ENCODE results near the gene ACSL5. TPM values are rescaled to one million over a fixed set of nuclear protein-coding genes. Genes with fewer than 3 reads are reported as not detected.
"Not testable (repeated sequence)": the region's sequence is repeated elsewhere in the genome, so short reads cannot be mapped to it uniquely, and the experiment has no call there.

ACSL5 gene
- total RNA-seq, 1 donor from 2014 or later = 1.5 TPM

- H3K36me3 ChIP-seq (ENCODE audit: control insufficient read depth, insufficient read depth, low read length) = no peaks in the 10 kb centered on the region
- H3K27me3 ChIP-seq (ENCODE audit: control insufficient read depth, insufficient read depth, low read length) = no peaks in the 10 kb centered on the region
- DNase-seq (ENCODE audit: low read depth) = no peak
- H3K4me3 ChIP-seq (ENCODE audit: low read depth, low read length) = no peak overlapping the region
- TF ChIP-seq CTCF (IDR thresholded peaks at IDR 0.05; ENCODE audit: insufficient read depth, low read length, poor library complexity, severe bottlenecking) = no peak
These were observed 1.0 kb downstream of the ACSL5 start for GRCh38 chr10:112374724-112375541.

DNA sequence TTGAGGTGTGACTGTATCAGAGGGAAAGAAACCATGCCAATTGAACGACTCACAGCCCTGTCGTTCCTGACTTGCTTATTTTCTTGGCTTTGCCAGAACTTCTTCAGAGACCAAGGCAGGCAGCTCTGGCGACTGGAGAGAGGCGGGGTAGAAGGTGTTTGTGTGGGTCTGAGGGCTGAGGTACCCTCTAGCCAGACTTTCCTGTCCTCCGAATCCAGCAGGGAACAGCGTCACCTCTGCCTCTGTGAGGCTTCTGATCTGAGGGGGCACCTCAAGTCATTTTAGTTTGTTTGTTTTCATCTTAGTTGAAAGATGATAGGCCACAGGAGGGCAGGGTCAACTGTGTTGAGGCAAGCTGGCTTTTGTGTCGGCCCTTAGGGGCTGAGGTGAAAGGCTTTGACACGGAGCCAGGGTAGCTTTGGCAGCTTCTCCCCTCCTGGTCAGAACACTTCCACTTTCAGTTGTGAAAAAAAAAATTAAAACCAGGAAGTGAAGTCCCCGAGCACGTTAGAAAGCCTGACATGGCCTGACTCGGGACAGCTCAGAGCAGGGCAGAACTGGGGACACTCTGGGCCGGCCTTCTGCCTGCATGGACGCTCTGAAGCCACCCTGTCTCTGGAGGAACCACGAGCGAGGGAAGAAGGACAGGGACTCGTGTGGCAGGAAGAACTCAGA lies 1.9 kb downstream of the ACSL5 start:
- Histone ChIP-seq H3K36me3 (ENCODE audit: control insufficient read depth, insufficient read depth, low read length) (no peaks in the 10 kb centered on the region), H3K27me3 (ENCODE audit: control insufficient read depth, insufficient read depth, low read length) (no peaks in the 10 kb centered on the region), H3K4me3 (ENCODE audit: low read depth, low read length) (no peak overlapping the region)
- DNase-seq (ENCODE audit: low read depth) = no peak
- TF ChIP-seq CTCF (IDR thresholded peaks at IDR 0.05; ENCODE audit: insufficient read depth, low read length, poor library complexity, severe bottlenecking) = no peak

GRCh38 chr10:112376396-112376790 lies 2.5 kb downstream of the ACSL5 start:
- no peak overlapping the region for H3K4me3 ChIP-seq (ENCODE audit: low read depth, low read length)
- H3K36me3 ChIP-seq (ENCODE audit: control insufficient read depth, insufficient read depth, low read length) = no peaks in the 10 kb centered on the region
- TF ChIP-seq CTCF (IDR thresholded peaks at IDR 0.05; ENCODE audit: insufficient read depth, low read length, poor library complexity, severe bottlenecking) = no peak
- H3K27me3 ChIP-seq (ENCODE audit: control insufficient read depth, insufficient read depth, low read length) = no peaks in the 10 kb centered on the region
- DNase-seq (ENCODE audit: low read depth) = no peak

GRCh38 chr10:112377116-112377515 lies 3.2 kb downstream of the ACSL5 start:
- not testable (repeated sequence) for H3K4me3 ChIP-seq (ENCODE audit: low read depth, low read length); H3K27me3 ChIP-seq (ENCODE audit: control insufficient read depth, insufficient read depth, low read length); DNase-seq (ENCODE audit: low read depth); H3K36me3 ChIP-seq (ENCODE audit: control insufficient read depth, insufficient read depth, low read length)

DNA sequence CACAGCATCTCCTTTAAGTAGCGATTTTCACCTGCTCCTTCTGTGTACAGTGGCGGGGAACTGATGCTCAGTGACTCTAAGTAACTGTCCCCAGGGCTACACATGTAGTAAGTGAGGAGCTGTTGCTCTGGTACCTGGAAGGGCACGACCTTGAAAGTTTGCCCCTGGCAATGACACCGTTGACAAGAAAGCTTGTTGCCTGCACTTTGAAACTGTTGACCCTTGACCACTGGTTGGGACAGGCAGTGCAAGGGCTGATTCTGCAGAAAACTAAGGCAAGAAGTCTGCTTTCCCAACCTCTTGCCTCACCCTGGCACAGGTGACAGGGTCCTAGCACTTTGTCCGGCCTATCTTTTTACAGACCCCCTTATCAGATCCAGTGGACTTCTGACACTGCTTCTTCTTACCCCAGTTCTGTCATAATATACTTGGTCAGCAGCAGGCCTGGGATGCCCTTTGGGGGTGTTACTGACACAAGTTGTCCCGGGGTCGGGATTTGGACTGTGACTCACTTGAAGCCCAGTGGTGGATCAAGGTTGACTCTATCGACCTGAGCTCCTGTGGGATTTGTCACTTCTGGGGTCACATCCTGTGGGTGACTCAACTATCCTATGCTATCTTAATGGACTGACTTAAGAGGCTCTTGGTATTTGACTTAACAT lies 5.8 kb downstream of the ACSL5 start:
- no peaks in the 10 kb centered on the region for H3K27me3 ChIP-seq (ENCODE audit: control insufficient read depth, insufficient read depth, low read length)
- no peak for DNase-seq (ENCODE audit: low read depth)
- H3K36me3 ChIP-seq (ENCODE audit: control insufficient read depth, insufficient read depth, low read length) = no peaks in the 10 kb centered on the region
- TF ChIP-seq CTCF (IDR thresholded peaks at IDR 0.05; ENCODE audit: insufficient read depth, low read length, poor library complexity, severe bottlenecking) = no peak
- no peak overlapping the region for H3K4me3 ChIP-seq (ENCODE audit: low read depth, low read length)

- DNase-seq (ENCODE audit: low read depth) = no peak
These were observed 8.8 kb downstream of the ACSL5 start for GRCh38 chr10:112382515-112383235.

More at GRCh38 chr10:112382515-112383235, 8.8 kb downstream of the ACSL5 start:
- TF ChIP-seq CTCF (IDR thresholded peaks at IDR 0.05; ENCODE audit: insufficient read depth, low read length, poor library complexity, severe bottlenecking) = no peak
- H3K4me3 ChIP-seq (ENCODE audit: low read depth, low read length) = no peak overlapping the region
- no peaks in the 10 kb centered on the region for H3K36me3 ChIP-seq (ENCODE audit: control insufficient read depth, insufficient read depth, low read length)
- H3K27me3 ChIP-seq (ENCODE audit: control insufficient read depth, insufficient read depth, low read length) = no peaks in the 10 kb centered on the region
